GM23248 (cell line): Measurements from ENCODE around the gene GIT1. TPM values are rescaled to one million over a fixed set of nuclear protein-coding genes. Genes with fewer than 3 reads are reported as not detected.

Experiments
- DNase-seq: peaks from one replicate; pipeline ENCODE4 v3.0.0-alpha.2; 2015
- H2AFZ ChIP-seq: fragments of 200-600 bp; sonication (generic); 2 replicates; pipeline ENCODE4 v1.6.1; 2016; ENCODE audit warnings: antibody characterized with exemption
- H3F3A ChIP-seq: fragments of 200-600 bp; sonication (generic); 2 replicates; pipeline ENCODE4 v1.6.1; 2016; ENCODE audit warnings: mild to moderate bottlenecking, antibody characterized with exemption, mixed run types; ENCODE audit not compliant: insufficient read depth
- H3K27ac ChIP-seq: fragments of 200-600 bp; sonication (generic); 2 replicates; pipeline ENCODE4 v1.5.1; 2016; ENCODE audit warnings: mild to moderate bottlenecking
- H3K27me3 ChIP-seq: fragments of 200-600 bp; sonication (generic); replicated peaks from 2 replicates; pipeline ENCODE4 v1.6.1; 2016; ENCODE audit warnings: mild to moderate bottlenecking; ENCODE audit not compliant: insufficient read depth
- H3K36me3 ChIP-seq: fragments of 200-600 bp; sonication (generic); 2 replicates; pipeline ENCODE4 v1.6.1; 2016; ENCODE audit warnings: low read depth, mild to moderate bottlenecking
- H3K4me1 ChIP-seq: fragments of 200-600 bp; sonication (generic); 2 replicates; pipeline ENCODE4 v1.6.1; 2016; ENCODE audit warnings: mild to moderate bottlenecking; ENCODE audit not compliant: insufficient read depth
- H3K4me2 ChIP-seq: fragments of 200-600 bp; sonication (generic); one replicate; pipeline ENCODE4 v1.6.1; 2016; ENCODE audit warnings: mild to moderate bottlenecking; ENCODE audit not compliant: unreplicated experiment
- H3K4me3 ChIP-seq: fragments of 200-600 bp; sonication (generic); 2 replicates; pipeline ENCODE4 v1.5.1; 2016; ENCODE audit warnings: mild to moderate bottlenecking
- H3K79me2 ChIP-seq: fragments of 200-600 bp; sonication (generic); 2 replicates; pipeline ENCODE4 v1.6.1; 2016; ENCODE audit warnings: mild to moderate bottlenecking; ENCODE audit not compliant: insufficient read depth
- H3K9ac ChIP-seq: fragments of 200-600 bp; sonication (generic); 2 replicates; pipeline ENCODE4 v1.6.1; 2016; ENCODE audit warnings: mild to moderate bottlenecking
- H3K9me2 ChIP-seq: fragments of 200-600 bp; sonication (generic); 2 replicates; pipeline ENCODE4 v1.6.1; 2016; ENCODE audit warnings: mixed run types, mild to moderate bottlenecking, moderate library complexity; ENCODE audit not compliant: insufficient read depth
- H3K9me3 ChIP-seq: fragments of 200-600 bp; sonication (generic); one replicate; pipeline ENCODE4 v1.6.1; 2017; ENCODE audit warnings: low read depth
- H4K20me1 ChIP-seq: fragments of 200-600 bp; sonication (generic); 2 replicates; pipeline ENCODE4 v1.6.0; 2016; ENCODE audit not compliant: insufficient read depth
- EZH2 ChIP-seq: fragments of 200-600 bp; sonication (generic); IDR thresholded peaks from 2 replicates; pipeline ENCODE4 v1.6.1; 2018; ENCODE audit warnings: antibody characterized with exemption, mild to moderate bottlenecking; ENCODE audit not compliant: insufficient read depth, poor library complexity, severe bottlenecking
- EZH2phosphoT487 ChIP-seq: fragments of 200-600 bp; sonication (generic); IDR thresholded peaks from 2 replicates; pipeline ENCODE4 v1.6.1; 2018; ENCODE audit warnings: antibody characterized with exemption, moderate library complexity, mild to moderate bottlenecking, low read depth; ENCODE audit not compliant: insufficient read depth
- WGBS, 2 experiments: methylation state at CpG; one replicate each; pipeline ENCODE4 v1.1.6; 2015 to 2017; ENCODE audit warnings: low lambda C conversion rate in 2 of 2, low coverage in 1 of 2; ENCODE audit errors: missing lambda C conversion rate in 2 of 2; 5-methylcytosine and 5-hydroxymethylcytosine counted together
- in situ Hi-C: fragments of 300-500 bp; cut with MboI; formaldehyde crosslinking; loops from 2 replicates; pipeline ENCODE4 v1.15.0; 2020
- polyA plus RNA-seq: library from polyadenylated mRNA; unstranded; fragments of >200 nt; fragmentation: Nextera tagmentation; extraction: Ambion mirVana; gene quantifications from 2 replicates; pipeline ENCODE4 v1.2.1, GENCODE V29; 2016
- total RNA-seq: library from RNA; depleted of rRNA; stranded (reverse); fragments of >200 nt; shearing (Covaris generic); gene quantifications from 2 replicates; pipeline ENCODE4 v1.2.3, GENCODE V29; 2014

GIT1 gene
- total and polyA plus RNA-seq, 2 experiments from 2014 or later, result 6.0 to 19.5 TPM

DNA sequence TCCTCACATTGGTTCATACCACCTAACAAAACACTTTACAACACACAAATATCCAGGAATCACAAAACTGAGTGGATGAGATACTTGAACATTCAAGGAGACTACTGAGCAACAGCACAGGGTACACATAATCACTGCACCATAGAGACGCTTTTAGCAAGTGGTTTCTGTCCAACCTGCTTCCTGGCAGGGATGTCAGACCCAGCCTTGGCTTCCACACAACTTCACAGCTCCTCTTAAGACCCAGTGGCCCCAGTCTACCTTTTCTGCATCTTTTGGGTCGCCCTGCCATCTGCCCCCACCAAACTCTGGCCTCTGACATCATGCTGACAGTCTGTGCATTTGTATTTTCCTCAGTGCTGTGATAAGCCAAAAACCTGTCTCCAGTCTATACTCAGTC is 39.2 kb upstream of the GIT1 start:
- Histone ChIP-seq H3K9ac (no peak overlapping the region), H3K4me3 (no peak overlapping the region), H3F3A (peaks cover 15% of the 10 kb centered on the region), H3K27ac (no peak overlapping the region), H3K79me2 (no peaks in the 10 kb centered on the region), H3K9me3 (no peaks in the 10 kb centered on the region), H3K36me3 (no peaks in the 10 kb centered on the region; the same call in 1 of the 2 replicates), H3K4me2 (no peak overlapping the region), H3K9me2 (no peaks in the 10 kb centered on the region), H4K20me1 (no peaks in the 10 kb centered on the region), H2AFZ (no peak overlapping the region), H3K4me1 (peaks cover 8% of the 10 kb centered on the region), H3K27me3 (no peaks in the 10 kb centered on the region)
- 91 to 96% methylated on average over 2 of the region's 2 CpGs for WGBS, 2 experiments
- no peak for TF ChIP-seq EZH2phosphoT487
- TF ChIP-seq EZH2, result no peak
- in situ Hi-C loops, result no loop called here
- no peak for DNase-seq

- H3K27me3 ChIP-seq, result no peaks in the 10 kb centered on the region
- no peaks in the 10 kb centered on the region for H3K9me2 ChIP-seq
- H3K4me2 ChIP-seq, result no peak overlapping the region
- H3K9ac ChIP-seq, result no peak overlapping the region
- in situ Hi-C loops, result no loop called here
- H3K36me3 ChIP-seq, result no peaks in the 10 kb centered on the region; the same call in 1 of the 2 replicates
- no peak overlapping the region for H3K27ac ChIP-seq
- H3K4me3 ChIP-seq, result no peak overlapping the region
- H2AFZ ChIP-seq, result no peak overlapping the region
- peaks cover 15% of the 10 kb centered on the region for H3F3A ChIP-seq
- no peaks in the 10 kb centered on the region for H3K9me3 ChIP-seq
- TF ChIP-seq EZH2phosphoT487 (no peak), EZH2 (no peak)
- no peak for DNase-seq
- H3K79me2 ChIP-seq, result no peaks in the 10 kb centered on the region
- 87 to 94% methylated on average over 1 of the region's 1 CpG for WGBS, 2 experiments
- no peaks in the 10 kb centered on the region for H4K20me1 ChIP-seq
- H3K4me1 ChIP-seq, result peaks cover 8% of the 10 kb centered on the region
Observed at GRCh38 chr17:29627951-29628350, 38.5 kb upstream of the GIT1 start.

GRCh38 chr17:29625037-29625750 is 35.7 kb upstream of the GIT1 start:
- in situ Hi-C loops, result no loop called here
- H3K36me3 ChIP-seq, result no peaks in the 10 kb centered on the region
- peak overlapping the region; percentile 16; the same call in 1 of the 2 replicates for H3K4me3 ChIP-seq
- peaks cover 8% of the 10 kb centered on the region for H3K4me1 ChIP-seq
- peak overlapping the region; percentile 35 for H3K4me2 ChIP-seq
- H2AFZ ChIP-seq, result peak overlapping the region; percentile 78
- no peaks in the 10 kb centered on the region for H3K27me3 ChIP-seq
- H4K20me1 ChIP-seq, result no peaks in the 10 kb centered on the region
- H3K9ac ChIP-seq, result peak overlapping the region; percentile 41
- H3K9me3 ChIP-seq, result no peaks in the 10 kb centered on the region
- peak; percentile 91 for DNase-seq
- TF ChIP-seq EZH2 (no peak), EZH2phosphoT487 (no peak)
- no peaks in the 10 kb centered on the region for H3K79me2 ChIP-seq
- no peaks in the 10 kb centered on the region for H3K9me2 ChIP-seq
- 18 to 24% methylated on average over 8 of the region's 8 CpGs for WGBS, 2 experiments
- H3K27ac ChIP-seq, result peak overlapping the region; percentile 71
- peaks cover 15% of the 10 kb centered on the region for H3F3A ChIP-seq

- Histone ChIP-seq H3K27me3 (no peaks in the 10 kb centered on the region), H2AFZ (peak overlapping the region; percentile 78), H3K36me3 (no peaks in the 10 kb centered on the region), H3K4me1 (peaks cover 8% of the 10 kb centered on the region), H4K20me1 (no peaks in the 10 kb centered on the region), H3K9me3 (no peaks in the 10 kb centered on the region), H3F3A (peaks cover 15% of the 10 kb centered on the region), H3K79me2 (no peaks in the 10 kb centered on the region), H3K4me2 (peak overlapping the region; percentile 35), H3K9me2 (no peaks in the 10 kb centered on the region), H3K4me3 (no peak overlapping the region), H3K27ac (peak overlapping the region; percentile 71), H3K9ac (peak overlapping the region; percentile 33; the same call in 1 of the 2 replicates)
- 32 to 38% methylated on average over 4 of the region's 4 CpGs for WGBS, 2 experiments
- no peak for DNase-seq
- in situ Hi-C loops, result no loop called here
- TF ChIP-seq EZH2, result no peak
Observed at GRCh38 chr17:29624586-29624985, 35.1 kb upstream of the GIT1 start.
